AG09319 (cell line): ENCODE measurements around the gene CFAP54.

Experiments
- DNase-seq: peaks from one replicate; pipeline ENCODE4 v3.0.0-alpha.2; 2010; ENCODE audit warnings: low read depth; ENCODE audit errors: extremely low read depth
- TF ChIP-seq, protein P1 (sequence below): IDR thresholded peaks from 2 replicates; pipeline ENCODE4 v1.5.1; 2011; ENCODE audit warnings: low read depth, mild to moderate bottlenecking, inconsistent platforms, low read length, moderate library complexity

CFAP54 gene

DNA sequence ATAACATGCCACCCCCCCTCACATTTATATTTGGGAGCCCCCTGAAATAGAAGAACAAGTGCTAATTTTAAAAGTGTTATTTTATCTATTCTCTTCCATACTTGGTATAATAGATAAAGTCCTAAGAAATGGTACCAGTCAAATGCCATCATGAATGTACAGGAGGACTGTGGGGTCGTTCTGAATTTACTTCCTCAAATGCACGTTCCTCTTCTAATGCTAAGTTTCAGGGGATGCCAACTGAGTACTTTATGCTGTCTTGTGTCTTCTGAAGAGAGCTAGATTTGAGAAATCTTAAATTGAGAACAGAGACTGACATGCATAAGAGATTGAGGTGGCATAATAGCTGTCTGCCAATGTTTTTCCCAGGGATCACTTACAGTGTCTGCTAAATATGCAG lies 59.0 kb downstream of the CFAP54 start:
- TF ChIP-seq, protein P1, sequence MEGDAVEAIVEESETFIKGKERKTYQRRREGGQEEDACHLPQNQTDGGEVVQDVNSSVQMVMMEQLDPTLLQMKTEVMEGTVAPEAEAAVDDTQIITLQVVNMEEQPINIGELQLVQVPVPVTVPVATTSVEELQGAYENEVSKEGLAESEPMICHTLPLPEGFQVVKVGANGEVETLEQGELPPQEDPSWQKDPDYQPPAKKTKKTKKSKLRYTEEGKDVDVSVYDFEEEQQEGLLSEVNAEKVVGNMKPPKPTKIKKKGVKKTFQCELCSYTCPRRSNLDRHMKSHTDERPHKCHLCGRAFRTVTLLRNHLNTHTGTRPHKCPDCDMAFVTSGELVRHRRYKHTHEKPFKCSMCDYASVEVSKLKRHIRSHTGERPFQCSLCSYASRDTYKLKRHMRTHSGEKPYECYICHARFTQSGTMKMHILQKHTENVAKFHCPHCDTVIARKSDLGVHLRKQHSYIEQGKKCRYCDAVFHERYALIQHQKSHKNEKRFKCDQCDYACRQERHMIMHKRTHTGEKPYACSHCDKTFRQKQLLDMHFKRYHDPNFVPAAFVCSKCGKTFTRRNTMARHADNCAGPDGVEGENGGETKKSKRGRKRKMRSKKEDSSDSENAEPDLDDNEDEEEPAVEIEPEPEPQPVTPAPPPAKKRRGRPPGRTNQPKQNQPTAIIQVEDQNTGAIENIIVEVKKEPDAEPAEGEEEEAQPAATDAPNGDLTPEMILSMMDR, result no peak
- no peak for DNase-seq

DNA sequence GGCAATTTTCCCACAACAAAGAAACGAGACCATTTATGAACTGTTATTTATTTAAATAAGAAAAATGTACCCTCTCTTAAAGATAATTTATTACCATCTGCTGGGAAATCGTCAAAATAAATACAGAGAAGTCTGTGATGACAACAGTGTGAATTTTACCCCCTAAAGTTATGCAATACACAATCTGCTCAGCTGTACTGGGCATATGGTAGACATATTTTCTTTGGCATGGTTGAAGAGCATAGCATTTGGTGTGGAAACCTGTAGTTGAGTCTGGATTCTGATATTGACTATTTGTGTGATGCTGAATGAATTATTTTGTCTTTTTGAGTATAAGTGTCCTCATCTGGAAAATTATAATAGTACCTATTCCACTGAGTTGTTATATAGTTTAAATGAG lies 60.0 kb downstream of the CFAP54 start:
- DNase-seq, result no peak
- TF ChIP-seq, protein P1, result no peak

DNA sequence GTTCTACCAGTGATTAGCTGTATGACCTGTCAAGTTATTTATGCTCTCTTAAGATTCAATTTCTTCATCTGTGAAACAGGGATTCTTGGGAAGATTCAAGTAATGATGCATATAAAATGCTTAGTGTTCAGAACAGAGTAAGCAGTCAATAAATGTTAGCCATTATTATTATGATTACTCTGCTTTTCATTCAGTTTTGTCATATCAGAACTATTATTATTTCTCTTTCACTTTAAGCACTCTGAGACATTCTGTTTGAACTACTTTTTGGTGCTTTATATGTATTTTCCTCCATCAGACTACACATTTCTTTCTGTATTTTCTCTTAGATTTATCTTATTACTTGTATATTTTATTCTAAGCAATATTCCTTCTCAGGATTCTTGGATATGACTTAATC lies 81.2 kb downstream of the CFAP54 start:
- TF ChIP-seq, protein P1, result no peak
- no peak for DNase-seq

DNA sequence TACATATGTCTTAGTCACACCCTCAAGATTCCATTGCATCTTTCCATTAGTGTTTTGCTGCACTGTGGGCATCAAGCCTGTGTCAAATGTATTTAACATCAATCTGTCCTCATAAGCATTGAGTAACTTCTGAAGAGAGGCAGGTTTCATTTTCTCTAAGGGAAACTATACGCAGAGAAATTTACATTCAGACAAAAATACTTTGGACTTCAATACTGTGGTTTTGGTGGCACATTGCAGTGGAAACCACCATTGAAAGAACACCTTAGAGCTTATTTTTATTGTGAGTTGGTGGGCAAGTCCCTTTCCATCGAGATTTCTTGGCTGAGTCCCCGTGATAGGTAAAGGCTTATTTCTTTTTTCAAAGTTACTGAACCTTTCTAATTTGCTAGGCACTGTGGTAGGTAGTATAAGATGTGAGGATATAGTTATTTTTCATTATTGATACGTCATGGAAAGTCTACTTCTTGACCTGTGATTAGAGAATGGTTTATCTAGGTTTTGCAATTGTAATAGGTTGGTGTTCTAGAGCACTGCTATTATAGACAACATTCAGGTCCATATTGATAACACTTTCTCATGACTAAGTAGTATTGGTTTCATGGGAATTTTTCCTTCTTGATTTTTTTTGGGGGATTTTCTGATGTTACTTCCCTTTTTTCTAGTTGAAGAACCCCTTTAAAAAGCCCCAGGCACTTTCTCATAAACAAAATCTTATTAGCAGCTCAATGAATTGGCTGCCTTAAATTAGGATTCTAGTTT lies 81.9 kb downstream of the CFAP54 start:
- no peak for DNase-seq
- TF ChIP-seq, protein P1, result no peak

DNA sequence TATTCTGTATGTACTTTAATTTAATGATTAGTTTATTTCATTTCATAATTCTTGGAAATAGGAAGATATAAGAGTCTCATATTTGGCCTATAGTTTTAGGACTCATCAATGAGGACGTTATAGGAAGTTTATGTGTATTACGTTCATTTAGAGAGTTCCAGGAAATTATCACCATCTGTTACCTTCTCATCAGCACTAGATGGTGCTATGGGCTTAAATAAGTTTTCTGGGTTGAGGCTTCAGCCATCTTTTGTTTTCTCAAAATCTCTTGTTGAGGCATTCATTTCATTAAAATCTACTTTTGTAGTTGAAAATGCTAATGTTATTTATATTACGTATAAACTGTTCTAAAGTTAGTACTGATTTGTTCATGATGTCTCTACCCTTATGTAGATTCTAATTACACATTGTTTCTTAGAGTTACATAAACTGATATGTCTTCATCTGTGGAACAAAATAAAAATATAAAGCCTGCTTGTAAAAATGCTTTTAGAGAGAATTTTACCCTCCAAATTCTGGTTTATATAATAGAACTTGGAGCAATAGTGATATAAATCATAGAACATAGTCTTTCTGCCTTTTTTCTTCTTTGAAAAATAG lies 89.2 kb downstream of the CFAP54 start:
- TF ChIP-seq, protein P1, result peak; percentile 57

DNA sequence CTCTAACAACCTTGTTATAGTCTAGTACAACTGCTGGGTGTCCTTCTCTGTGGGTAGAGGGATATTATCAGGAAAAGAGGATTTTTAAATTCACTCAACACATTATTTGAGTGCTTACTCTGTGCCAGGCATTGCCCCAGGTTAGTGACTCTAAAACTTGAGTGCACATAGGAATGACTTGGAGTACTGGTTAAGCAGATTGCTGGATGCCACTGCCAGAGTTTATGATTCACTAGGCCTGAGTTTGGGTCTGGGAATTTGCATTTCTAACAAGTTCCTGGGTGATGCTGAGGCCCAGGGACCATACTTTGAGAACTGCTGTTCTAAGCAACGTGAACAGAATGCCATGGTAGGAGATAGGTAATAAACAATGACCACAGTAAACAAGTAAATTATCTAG lies 96.6 kb downstream of the CFAP54 start:
- DNase-seq, result no peak
- TF ChIP-seq, protein P1, result no peak

More for the DNA sequence above, 89.2 kb downstream of the CFAP54 start:
- DNase-seq, result no peak

DNA sequence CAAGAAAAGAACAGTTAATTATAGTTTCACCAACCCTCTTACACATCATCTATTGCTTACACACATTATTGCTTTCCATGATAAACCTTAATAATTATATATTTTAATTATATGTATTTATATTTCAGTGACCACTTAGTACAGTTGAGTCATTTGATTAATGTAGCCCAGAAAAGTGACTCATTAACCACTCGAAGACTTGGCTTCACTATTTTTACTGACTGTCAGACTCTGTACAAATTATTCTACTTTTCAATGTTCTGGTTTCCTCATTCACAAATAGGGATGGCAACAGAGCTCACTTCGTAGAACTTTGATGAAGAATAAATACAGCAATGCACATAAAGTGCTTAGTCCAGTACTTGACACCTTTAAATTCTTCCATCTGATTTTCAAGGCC lies 98.3 kb downstream of the CFAP54 start:
- TF ChIP-seq, protein P1, result no peak
- no peak for DNase-seq
